GM19372 (cell line): ENCODE measurements around the gene IL23A.
"Not testable (repeated sequence)": the region's sequence is repeated elsewhere in the genome, so short reads cannot be mapped to it uniquely, and the experiment has no call there.

Source experiments
- ATAC-seq: cut with Tn5 transposase; IDR thresholded peaks from one replicate; pipeline ENCODE4 v1.9.1; 2021; ENCODE audit warnings: mild to moderate bottlenecking, low read depth, moderate library complexity; ENCODE audit not compliant: unreplicated experiment

Gene IL23A

GRCh38 chr12:56338308-56339157, at the start of gene IL23A:
IL23A (plus strand) TSS chr12:56338884; CDS start chr12:56339045, 161 bp downstream.
- ATAC-seq, result no peak

DNA sequence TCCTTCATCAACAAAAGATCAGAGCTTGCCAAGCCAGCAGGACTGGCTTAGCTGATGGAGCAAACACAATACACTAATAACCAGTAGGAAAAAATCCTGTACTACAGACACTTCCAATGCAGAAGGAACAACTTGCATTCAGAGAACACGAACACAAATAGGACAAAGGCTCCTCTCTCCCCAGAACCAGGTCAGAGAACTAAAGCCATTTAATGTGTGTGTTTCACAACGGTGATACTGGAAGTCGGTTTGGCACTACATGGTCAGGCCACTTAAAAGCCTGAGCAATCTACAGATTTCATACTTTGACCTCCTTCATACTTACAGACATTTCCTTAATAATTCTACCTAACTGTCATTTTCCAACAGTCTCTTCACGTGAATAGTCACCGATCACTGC, 44.9 kb upstream of the IL23A start:
- no peak for ATAC-seq

DNA sequence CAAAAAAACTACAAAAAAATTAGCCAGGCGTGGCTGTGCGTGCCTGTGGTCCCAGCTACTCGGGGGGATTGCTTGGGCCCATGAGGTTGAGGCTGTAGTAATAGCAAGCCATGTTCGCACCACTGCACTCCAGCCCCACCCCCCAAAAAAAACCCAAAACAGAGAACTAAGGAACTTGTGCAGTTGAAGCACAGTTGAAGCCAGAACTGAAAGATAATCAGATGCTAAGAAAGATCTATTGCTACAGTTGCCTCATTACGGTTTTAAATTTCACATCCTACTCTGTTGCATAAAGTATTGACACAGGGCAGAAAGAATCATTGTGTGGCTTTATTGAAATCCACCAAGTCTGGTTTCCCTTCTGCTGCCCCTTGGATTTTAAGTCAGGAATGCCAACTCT, 42.4 kb upstream of the IL23A start:
- no peak for ATAC-seq

GRCh38 chr12:56297400-56297799, 41.3 kb upstream of the IL23A start:
- ATAC-seq, result no peak

DNA sequence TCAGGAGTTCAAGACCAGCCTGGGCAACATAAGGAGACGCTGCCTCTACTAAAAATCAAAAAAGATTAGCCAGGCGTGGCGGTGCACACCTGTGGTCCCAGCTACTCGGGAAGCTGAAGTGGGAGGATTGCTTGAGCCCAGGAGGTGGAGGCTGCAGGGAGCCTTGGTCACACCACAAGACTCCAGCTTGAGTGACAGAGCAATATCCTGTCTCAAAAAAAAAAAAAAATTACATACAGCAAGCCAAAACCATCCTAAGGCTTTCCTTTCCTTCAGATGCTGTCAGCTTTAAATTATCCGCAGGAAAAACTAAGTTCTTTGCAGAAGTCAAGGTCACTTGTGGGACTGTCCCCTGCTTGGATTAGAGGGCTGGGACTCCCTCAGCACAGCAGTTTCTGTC, 39.9 kb upstream of the IL23A start:
- ATAC-seq, result no peak

DNA sequence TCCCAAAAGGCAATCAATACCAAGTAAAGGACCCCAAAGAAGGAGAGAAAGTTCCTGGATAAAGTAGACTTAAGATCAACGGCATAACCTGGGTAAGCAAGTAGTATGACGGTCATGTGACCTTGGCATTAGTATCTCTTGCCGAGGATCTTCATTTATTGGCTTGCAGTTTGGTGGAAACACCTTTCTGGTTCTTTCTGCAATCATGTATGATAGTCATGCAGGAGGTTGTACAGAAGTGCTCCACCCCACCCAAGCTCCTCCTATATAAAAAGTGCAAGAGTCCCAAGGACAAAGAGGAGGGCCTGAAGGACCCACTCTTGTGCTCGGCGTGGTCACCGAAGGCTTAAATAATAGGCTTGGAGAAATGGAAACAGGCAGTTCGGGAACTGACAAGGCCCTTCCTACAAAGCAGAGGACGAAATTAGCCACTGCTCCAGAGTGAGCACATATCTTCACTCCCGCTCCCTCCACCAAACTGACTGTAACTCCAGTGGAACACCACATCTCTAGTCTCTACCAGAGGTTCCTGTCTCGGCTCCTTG, 39.3 kb upstream of the IL23A start:
- ATAC-seq, result no peak

- ATAC-seq, result peak; percentile 88
Measured at GRCh38 chr12:56299853-56300643, 38.6 kb upstream of the IL23A start, which contains the start of gene CS. CS (minus strand) TSS chr12:56300330; CDS start chr12:56300201, 129 bp downstream.

GRCh38 chr12:56300644-56301464, 37.8 kb upstream of the IL23A start:
- ATAC-seq, result no peak

GRCh38 chr12:56304276-56304675, 34.4 kb upstream of the IL23A start:
- no peak for ATAC-seq

GRCh38 chr12:56304872-56305590, 33.7 kb upstream of the IL23A start:
- no peak for ATAC-seq

- no peak for ATAC-seq
Measured at GRCh38 chr12:56307221-56307965, 31.3 kb upstream of the IL23A start.

DNA sequence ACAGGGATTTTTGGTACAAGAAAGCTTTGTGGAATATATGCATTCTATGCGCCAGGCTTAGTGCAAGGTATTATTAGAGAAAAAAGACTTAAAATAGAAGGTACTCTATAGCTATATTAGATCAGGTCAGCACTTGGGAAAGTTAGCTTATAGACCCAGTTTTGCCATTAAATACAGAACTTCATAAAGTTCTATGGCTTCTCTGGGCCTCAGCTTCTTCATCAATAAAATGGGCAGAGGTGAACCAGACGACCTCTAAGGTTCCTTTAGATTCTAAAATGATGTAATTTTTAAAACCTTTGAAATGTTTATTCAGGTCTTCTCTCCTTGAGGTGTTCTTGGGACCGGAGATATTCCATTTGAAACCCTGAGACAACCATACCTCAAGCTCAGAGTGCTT, 30.0 kb upstream of the IL23A start:
- ATAC-seq, result no peak

GRCh38 chr12:56311003-56311402, 27.7 kb upstream of the IL23A start:
- no peak for ATAC-seq

DNA sequence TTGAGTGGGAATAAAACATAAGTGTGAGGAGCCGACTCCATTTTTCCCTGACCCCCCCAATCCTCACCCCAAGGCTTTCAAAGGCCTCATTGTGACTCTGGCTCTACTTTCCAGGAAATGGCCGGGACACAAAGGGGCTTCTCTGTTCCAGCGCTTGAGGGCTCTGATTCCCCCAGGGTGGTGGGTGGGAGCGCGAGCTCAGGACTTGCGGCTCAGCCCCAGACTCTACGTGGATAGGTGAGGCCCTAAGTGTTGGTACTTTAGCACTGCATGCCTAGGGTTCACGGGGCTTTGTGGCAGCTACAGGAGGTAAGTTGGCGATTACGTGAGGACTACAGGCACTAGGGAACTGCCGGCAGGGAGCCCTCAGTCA, 23.4 kb upstream of the IL23A start:
- ATAC-seq, result no peak

DNA sequence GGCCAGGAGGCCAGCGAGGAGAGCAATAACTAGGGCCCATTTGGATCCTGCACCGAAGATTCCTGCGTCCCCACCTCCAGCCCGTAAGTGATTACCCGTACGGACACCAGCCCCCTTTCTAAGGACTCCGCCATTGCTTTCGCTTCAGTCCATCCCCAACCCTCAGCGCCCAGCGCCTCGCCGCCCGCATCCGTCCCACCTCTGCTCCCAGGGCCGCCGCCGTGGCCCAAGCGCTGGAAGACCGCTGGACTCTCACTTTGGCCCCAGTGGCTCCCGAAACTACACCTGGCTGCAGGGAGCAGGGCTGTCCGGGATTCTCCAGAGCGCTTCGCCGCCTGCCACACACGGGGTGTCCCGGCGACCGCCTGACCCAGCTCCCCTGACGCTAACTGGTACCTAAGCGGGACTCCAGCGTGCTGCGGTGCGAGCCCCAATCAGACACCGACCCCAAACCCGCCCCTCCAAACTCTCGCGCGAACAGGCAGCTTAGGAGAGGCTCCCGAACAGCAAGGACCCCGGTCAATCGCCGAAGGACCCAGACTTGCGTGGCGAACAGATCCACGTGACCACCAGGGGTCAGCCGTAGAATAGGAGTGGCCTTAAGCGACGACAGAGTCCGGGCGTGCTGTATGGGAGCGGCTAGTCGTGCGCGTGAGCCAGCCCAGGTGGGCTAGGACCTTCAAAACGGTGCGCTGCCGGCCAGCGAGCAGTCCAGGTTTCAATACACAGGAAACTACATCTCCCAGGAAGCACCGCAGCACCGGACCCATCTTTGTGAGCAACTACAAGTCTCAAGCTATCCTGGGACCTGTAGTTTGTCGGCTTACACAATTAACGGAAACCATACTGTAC, 22.8 kb upstream of the IL23A start, which contains the start of gene CNPY2:
Gene CNPY2 (minus strand): TSS at position 367 of the 852 bp plus-strand sequence. CDS start 771 bp downstream, outside the sequence.
- ATAC-seq, result peak; percentile 92

- no peak for ATAC-seq
Measured at GRCh38 chr12:56317675-56318074, 21.0 kb upstream of the IL23A start.

DNA sequence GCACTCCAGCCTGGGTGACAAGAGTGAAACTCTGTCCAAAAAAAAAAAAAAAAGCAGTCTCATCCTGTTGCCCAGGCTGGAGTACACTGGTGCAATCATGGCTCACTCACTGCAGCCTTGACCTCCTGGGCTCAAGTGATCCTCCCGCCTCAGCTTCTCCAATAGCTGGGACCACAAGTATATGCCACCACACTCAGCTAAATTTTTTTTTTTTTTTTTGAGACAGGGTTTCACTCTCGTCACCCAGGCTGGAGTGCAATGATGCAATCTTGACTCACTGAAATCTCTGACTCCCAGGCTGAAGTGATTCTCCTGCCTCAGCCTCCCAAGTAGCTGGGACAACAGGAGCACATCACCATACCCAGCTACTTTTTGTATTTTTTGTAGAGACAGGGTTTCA, 17.7 kb upstream of the IL23A start:
- ATAC-seq, result no peak

DNA sequence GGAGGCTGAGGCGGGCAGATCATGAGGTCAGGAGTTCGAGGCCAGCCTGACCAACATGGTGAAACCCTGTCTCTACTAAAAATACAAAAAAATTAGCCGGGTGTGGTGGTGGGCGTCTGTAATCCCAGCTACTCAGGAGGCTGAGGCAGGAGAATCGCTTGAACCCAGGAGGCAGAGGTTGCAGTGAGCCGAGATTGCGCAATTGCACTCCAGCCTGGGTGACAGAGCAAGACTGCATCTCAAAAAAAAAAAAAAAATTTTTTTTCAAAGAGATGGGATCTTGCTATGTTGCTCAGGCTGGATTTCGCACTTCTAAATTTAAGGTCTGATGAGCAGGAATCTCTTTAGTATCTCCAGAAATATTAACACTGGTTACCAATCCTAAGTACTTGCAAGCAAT, 17.1 kb upstream of the IL23A start:
- not testable (repeated sequence) for ATAC-seq
